Esophagus muscularis mucosa (tissue), 4 donors: ENCODE results near the gene AVL9. TPM values are rescaled to one million over a fixed set of nuclear protein-coding genes. Genes with fewer than 3 reads are reported as not detected.
"Not testable (repeated sequence)": the region's sequence is repeated elsewhere in the genome, so short reads cannot be mapped to it uniquely, and the experiment has no call there.

Experiments used
- DNase-seq: peaks from one replicate; pipeline ENCODE4 v3.0.0-alpha.2; 2017; ENCODE audit errors: extremely low spot score
- H3K27ac ChIP-seq, 4 donors: fragments of 200-600 bp; sonication (generic); replicated peaks in 1 of 4; 1 replicate in 3 of 4; 2 replicates in 1 of 4; pipeline ENCODE4 v1.5.1; 2016 to 2019; ENCODE audit warnings: mild to moderate bottlenecking in 1 of 4
- H3K27me3 ChIP-seq, 4 donors: fragments of 200-600 bp; sonication (generic); one replicate each; pipeline versions ENCODE4 v1.5.1 to v1.6.0; 2016 to 2019
- H3K36me3 ChIP-seq, 4 donors: fragments of 200-600 bp; sonication (generic); one replicate each; pipeline ENCODE4 v1.5.1; 2016 to 2019
- H3K4me1 ChIP-seq, 4 donors: fragments of 200-600 bp; sonication (generic); one replicate each; pipeline ENCODE4 v1.5.1; 2016 to 2019
- H3K4me3 ChIP-seq, 4 donors: fragments of 200-600 bp; sonication (generic); 1 replicate in 2 of 4; 2 replicates in 2 of 4; pipeline ENCODE4 v1.5.1; 2016 to 2019; ENCODE audit warnings: mild to moderate bottlenecking in 4 of 4, moderate library complexity in 1 of 4
- H3K9me3 ChIP-seq, 4 donors: fragments of 200-600 bp; sonication (generic); 1 replicate in 3 of 4; 2 replicates in 1 of 4; pipeline ENCODE4 v1.5.1; 2016 to 2019
- CTCF ChIP-seq, 3 experiments: fragments of 200-600 bp in 2 of 3; fragments of 450-650 bp in 1 of 3; sonication (generic) in 2 of 3; IDR thresholded peaks; one replicate each; pipeline ENCODE4 v1.5.1; 2017 to 2019; ENCODE audit warnings: antibody characterized with exemption in 3 of 3, mild to moderate bottlenecking in 2 of 3, moderate library complexity in 1 of 3
- EP300 ChIP-seq: sonication (generic); formaldehyde crosslinking; IDR thresholded peaks from one replicate; pipeline ENCODE4 v1.6.1; 2017; ENCODE audit warnings: antibody characterized with exemption
- POLR2A ChIP-seq: fragments of 450-650 bp; IDR thresholded peaks from one replicate; pipeline ENCODE4 v1.6.1; 2017; ENCODE audit warnings: antibody characterized with exemption, moderate library complexity, mild to moderate bottlenecking, low read depth
- POLR2AphosphoS5 ChIP-seq, 2 donors: sonication (generic); formaldehyde crosslinking; IDR thresholded peaks; one replicate each; pipeline ENCODE4 v1.6.1; 2017; ENCODE audit warnings: antibody characterized with exemption in 2 of 2
- WGBS: methylation state at CpG from one replicate; pipeline ENCODE4 v1.1.5; 2018; 5-methylcytosine and 5-hydroxymethylcytosine counted together
- intact Hi-C: fragments of 100-400 bp; cut with DNase I; formaldehyde crosslinking; loops from one replicate; pipeline ENCODE4 v1.15.1; 2023
- total RNA-seq, 4 donors: library from RNA; depleted of rRNA; stranded (reverse); fragments of >200 nt; gene quantifications; one replicate each; pipeline versions ENCODE4 v1.1.0 to v1.2.1, GENCODE V29; 2016

AVL9 gene
- total RNA-seq, 4 donors from 2014 or later = 18.8 to 27.7 (median 21.3) TPM

DNA sequence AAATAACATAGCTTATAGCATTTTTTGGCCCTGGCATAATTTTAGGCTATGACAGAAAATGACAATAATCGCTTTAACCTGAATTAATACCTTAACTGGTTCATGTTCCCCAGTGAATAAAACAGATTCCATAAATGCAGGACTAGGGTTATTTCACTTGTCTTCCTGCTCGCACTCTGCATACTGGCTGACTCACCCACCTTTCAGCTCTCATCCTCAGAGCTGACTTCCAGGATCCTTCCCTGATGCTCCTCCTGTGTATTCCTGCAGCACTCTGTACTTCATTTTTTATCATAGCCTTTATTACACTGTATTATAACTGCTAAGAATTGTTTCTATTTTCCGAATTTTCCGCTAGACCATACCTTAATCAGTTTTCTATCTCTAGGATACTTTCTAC is 123.7 kb downstream of the AVL9 start:
- Histone ChIP-seq H3K27ac (no peak overlapping the region), H3K36me3 (no peaks in the 10 kb centered on the region), H3K27me3 (no peaks in the 10 kb centered on the region), H3K9me3 (no peaks in the 10 kb centered on the region), H3K4me1 (no peaks in the 10 kb centered on the region), H3K4me3 (no peak overlapping the region)
- intact Hi-C loops = no loop called here
- DNase-seq = no peak
- TF ChIP-seq POLR2AphosphoS5 (IDR thresholded peaks at IDR 0.05) = no peak
- TF ChIP-seq EP300 = no peak
- TF ChIP-seq CTCF (IDR thresholded peaks at IDR 0.05) = no peak
- no peak for TF ChIP-seq POLR2A
- 95% methylated on average over 4 of the region's 4 CpGs for WGBS

GRCh38 chr7:32619416-32619815 is 124.1 kb downstream of the AVL9 start:
- H3K4me3 ChIP-seq, H3K4me1 ChIP-seq, DNase-seq, H3K36me3 ChIP-seq, intact Hi-C loops, H3K9me3 ChIP-seq, H3K27ac ChIP-seq, H3K27me3 ChIP-seq: not testable (repeated sequence)
- 94% methylated on average over 1 of the region's 1 CpG for WGBS

DNA sequence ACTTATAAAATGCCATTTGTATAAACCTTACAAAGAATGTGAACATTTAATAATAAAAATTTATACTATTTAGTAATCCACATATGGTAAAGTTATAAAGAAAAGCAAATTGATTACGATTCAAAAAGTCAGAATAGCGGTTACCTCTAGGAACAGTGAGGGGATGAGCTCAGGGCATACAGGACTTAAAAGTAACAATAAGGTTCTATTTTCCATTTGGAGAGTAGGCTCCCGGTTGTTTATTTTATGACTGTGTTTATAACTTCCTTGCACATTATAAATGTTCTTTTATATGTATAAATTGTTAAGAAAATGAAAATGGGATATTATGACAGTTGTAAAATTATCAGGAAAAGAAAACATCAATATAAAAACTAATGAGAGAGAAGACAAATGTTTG is 135.7 kb downstream of the AVL9 start:
- H3K36me3 ChIP-seq = no peaks in the 10 kb centered on the region
- intact Hi-C loops = no loop called here
- no peaks in the 10 kb centered on the region for H3K4me1 ChIP-seq
- no peak for DNase-seq
- no peak overlapping the region for H3K4me3 ChIP-seq
- H3K27me3 ChIP-seq = no peaks in the 10 kb centered on the region
- WGBS = 72% methylated on average over 3 of the region's 3 CpGs
- TF ChIP-seq POLR2A (no peak), POLR2AphosphoS5 (IDR thresholded peaks at IDR 0.05) (no peak), CTCF (IDR thresholded peaks at IDR 0.05) (no peak), EP300 (no peak)
- no peaks in the 10 kb centered on the region for H3K9me3 ChIP-seq
- no peak overlapping the region for H3K27ac ChIP-seq

GRCh38 chr7:32631590-32632497 is 136.6 kb downstream of the AVL9 start:
- H3K27ac ChIP-seq, DNase-seq, H3K4me1 ChIP-seq, H3K9me3 ChIP-seq, H3K4me3 ChIP-seq, intact Hi-C loops, H3K27me3 ChIP-seq, H3K36me3 ChIP-seq: not testable (repeated sequence)
- over 99% methylated on average over 5 of the region's 5 CpGs for WGBS

GRCh38 chr7:32633446-32633845 is 138.2 kb downstream of the AVL9 start:
- not testable (repeated sequence) for H3K9me3 ChIP-seq

DNA sequence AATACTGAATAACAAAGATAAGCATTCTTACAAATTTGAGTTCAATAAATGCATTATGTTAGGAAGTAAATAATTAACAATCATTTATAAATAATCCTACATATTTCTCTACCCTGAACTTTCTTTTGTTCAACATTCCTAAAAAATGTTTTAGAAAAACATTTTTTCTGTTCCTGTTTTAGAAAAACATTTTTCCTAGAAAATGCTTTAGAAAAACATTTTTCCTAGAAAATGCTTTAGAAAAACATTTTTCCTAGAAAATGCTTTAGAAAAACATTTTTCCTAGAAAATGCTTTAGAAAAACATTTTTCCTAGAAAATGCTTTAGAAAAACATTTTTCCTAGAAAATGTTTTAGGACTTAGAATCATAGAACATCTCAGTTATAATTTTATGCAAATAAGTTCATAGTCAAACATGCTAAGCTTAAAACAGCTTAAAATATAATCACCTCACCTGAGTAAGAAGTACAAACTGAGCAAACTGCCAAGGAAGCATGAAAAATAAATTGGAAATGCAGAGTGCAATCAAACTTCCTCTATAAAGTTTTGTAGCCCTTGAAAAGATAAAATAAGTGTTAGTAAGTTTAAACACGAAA is 139.6 kb downstream of the AVL9 start:
- WGBS = 73% methylated on average over 1 of the region's 1 CpG
- DNase-seq, intact Hi-C loops, H3K36me3 ChIP-seq, H3K9me3 ChIP-seq, H3K27me3 ChIP-seq, H3K27ac ChIP-seq, H3K4me3 ChIP-seq, H3K4me1 ChIP-seq: not testable (repeated sequence)

More at GRCh38 chr7:32633446-32633845, 138.2 kb downstream of the AVL9 start:
- no CpG with 5 or more reads among the region's 1 CpG for WGBS
- intact Hi-C loops, H3K27me3 ChIP-seq, H3K4me3 ChIP-seq, H3K27ac ChIP-seq, H3K36me3 ChIP-seq, DNase-seq, H3K4me1 ChIP-seq: not testable (repeated sequence)

GRCh38 chr7:32636725-32637462 is 141.6 kb downstream of the AVL9 start:
- intact Hi-C loops, H3K27me3 ChIP-seq, H3K27ac ChIP-seq, DNase-seq, H3K4me1 ChIP-seq, H3K36me3 ChIP-seq, H3K9me3 ChIP-seq, H3K4me3 ChIP-seq: not testable (repeated sequence)
- WGBS = 94% methylated on average over 5 of the region's 5 CpGs

DNA sequence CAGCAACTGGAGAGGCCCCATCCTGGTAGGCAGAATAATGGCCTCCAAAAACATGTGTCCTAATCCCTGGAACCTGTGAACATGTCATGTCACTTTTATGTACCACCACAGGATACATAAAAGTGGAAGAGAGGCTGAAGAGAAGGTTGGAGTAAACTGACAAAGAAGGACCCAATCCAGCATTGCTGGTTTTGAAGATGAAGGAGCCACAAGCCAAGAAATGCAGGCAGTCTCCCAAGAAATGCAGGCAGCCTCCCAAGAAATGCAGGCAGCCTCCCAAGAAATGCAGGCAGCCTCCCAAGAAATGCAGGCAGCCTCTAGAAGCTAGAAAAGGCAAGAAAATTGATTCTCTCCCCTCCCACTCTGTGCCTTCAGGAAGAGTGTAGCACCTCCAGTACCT is 142.3 kb downstream of the AVL9 start:
- intact Hi-C loops, H3K9me3 ChIP-seq, H3K36me3 ChIP-seq, DNase-seq, H3K4me3 ChIP-seq, H3K27me3 ChIP-seq, H3K27ac ChIP-seq, H3K4me1 ChIP-seq: not testable (repeated sequence)
